Measurements from ENCODE around the gene GPR179.

GRCh38 chr17:38326996-38327792 lies 16.6 kb downstream of the GPR179 start:
- TF ChIP-seq CTCF (conservative IDR thresholded peaks at IDR 0.05; ENCODE audit: low read length) (no peak), EZH2phosphoT487 (IDR thresholded peaks at IDR 0.05; ENCODE audit: borderline replicate concordance, low read depth, low read length) (no peak)

Data from OCI-LY7 (cell line).